Kidney (tissue), 14 donors: ENCODE data around the gene ABHD18. TPM values are rescaled to one million over a fixed set of nuclear protein-coding genes. Genes with fewer than 3 reads are reported as not detected.
"Not testable (repeated sequence)": the region's sequence is repeated elsewhere in the genome, so short reads cannot be mapped to it uniquely, and the experiment has no call there.

ENCODE experiments used
- DNase-seq, 5 donors: peaks; one replicate each; pipeline ENCODE4 v3.0.0-alpha.2; 2013 to 2020
- FAIRE-seq: peaks from 2 replicates; lab custom pipeline; 2012; peaks lifted over from hg19 to GRCh38; lab: Jason Lieb, UNC
- H3K27ac ChIP-seq, 2 donors: one replicate each; pipeline ENCODE4 v1.7.0; 2013; ENCODE audit warnings: low read depth in 2 of 2, low read length in 2 of 2, inconsistent platforms in 1 of 2
- H3K27me3 ChIP-seq: one replicate; pipeline ENCODE4 v1.7.1; 2013; ENCODE audit warnings: low read length, inconsistent platforms; ENCODE audit not compliant: control insufficient read depth, insufficient read depth
- H3K36me3 ChIP-seq, 3 donors: one replicate each; pipeline versions ENCODE4 v1.7.0 to v1.7.1; 2013; ENCODE audit warnings: low read length in 3 of 3, control low read depth in 1 of 3, inconsistent platforms in 1 of 3; ENCODE audit not compliant: insufficient read depth in 3 of 3, control insufficient read depth in 2 of 3
- H3K4me1 ChIP-seq, 3 donors: one replicate each; pipeline versions ENCODE4 v1.7.0 to v1.7.1; 2013; ENCODE audit warnings: low read length in 3 of 3, inconsistent platforms in 1 of 3, low read depth in 1 of 3; ENCODE audit not compliant: control insufficient read depth in 2 of 3, insufficient read depth in 2 of 3
- H3K4me3 ChIP-seq, 3 donors: one replicate each; pipeline versions ENCODE4 v1.7.0 to v1.8.1; 2013; ENCODE audit warnings: low read length in 3 of 3, control low read depth in 1 of 3, inconsistent platforms in 1 of 3
- H3K9ac ChIP-seq, 3 donors: one replicate each; pipeline versions ENCODE4 v1.7.0 to v1.7.1; 2013; ENCODE audit warnings: low read length in 3 of 3, control low read depth in 1 of 3, inconsistent platforms in 1 of 3
- H3K9me3 ChIP-seq, 3 donors: one replicate each; pipeline versions ENCODE4 v1.7.0 to v1.7.1; 2013; ENCODE audit warnings: low read length in 3 of 3, control low read depth in 1 of 3, inconsistent platforms in 1 of 3; ENCODE audit not compliant: control insufficient read depth in 2 of 3, insufficient read depth in 1 of 3
- CTCF ChIP-seq: IDR thresholded peaks from 3 replicates; pipeline ENCODE4 v1.5.1; 2012; ENCODE audit warnings: mild to moderate bottlenecking, moderate library complexity, borderline replicate concordance; ENCODE audit not compliant: insufficient read depth; ENCODE audit errors: extremely low read depth
- intact Hi-C: fragments of 100-400 bp; cut with DNase I; formaldehyde crosslinking; loops from one replicate; pipeline ENCODE4 v1.11.1; 2022
- polyA plus RNA-seq: library from polyadenylated mRNA; stranded (reverse); fragments of 350-450 nt; fragmentation: Illumina TruSeq; extraction: RNeasy Lipid Tissue Mini Kit (QIAGEN cat#74804); gene quantifications from one replicate; pipeline ENCODE4 v1.2.3, GENCODE V29; 2014; ENCODE audit warnings: low read depth, low replicate concordance; ENCODE audit not compliant: insufficient read depth
- total RNA-seq: library from RNA; stranded (reverse); fragmentation: NEBNext Ultra II Directional; extraction: Animal tissue kit (Norgen Biotek cat#: 25700); gene quantifications from one replicate; pipeline ENCODE4 v1.2.1, GENCODE V29; 2021
- donor health status: control.
- donor health status: control.
- donor health status: control.
- donor health status: control.
- donor health status: control.
- donor health status: DM: yes; HTN: yes; CAD: no.
- donor health status: Normal renal cell carcinoma (clear cell type).

The ABHD18 gene
- total and polyA plus RNA-seq, 2 donors from 2014 or later, result 5.6 to 12.3 TPM

GRCh38 chr4:127985989-127986388 is 20.8 kb downstream of the ABHD18 start:
- intact Hi-C loops, result no loop called here
- Histone ChIP-seq H3K27me3 (no peaks in the 10 kb centered on the region), H3K27ac (no peak overlapping the region), H3K4me3 (no peak overlapping the region), H3K36me3 (peaks cover 0 to 5% (median 0%) of the 10 kb centered on the region in 3 donors), H3K9me3 (no peaks in the 10 kb centered on the region), H3K4me1 (no peaks in the 10 kb centered on the region), H3K9ac (no peak overlapping the region)
- DNase-seq (no peak), FAIRE-seq (no peak)
- no peak for TF ChIP-seq CTCF

GRCh38 chr4:127988638-127989037 is 23.4 kb downstream of the ABHD18 start:
- Histone ChIP-seq H3K27me3 (no peaks in the 10 kb centered on the region), H3K4me3 (no peak overlapping the region), H3K36me3 (peaks cover 0 to 5% (median 0%) of the 10 kb centered on the region in 3 donors), H3K4me1 (no peaks in the 10 kb centered on the region), H3K27ac (no peak overlapping the region), H3K9ac (no peak overlapping the region), H3K9me3 (no peaks in the 10 kb centered on the region)
- no peak for TF ChIP-seq CTCF
- intact Hi-C loops, result no loop called here
- DNase-seq (no peak), FAIRE-seq (no peak)

- no peak overlapping the region for H3K4me3 ChIP-seq
- H3K9ac ChIP-seq, result no peak overlapping the region
- peaks cover 0 to 5% (median 0%) of the 10 kb centered on the region in 3 donors for H3K36me3 ChIP-seq
- no peaks in the 10 kb centered on the region for H3K27me3 ChIP-seq
- intact Hi-C loops, result no loop called here
- DNase-seq (no peak), FAIRE-seq (no peak)
- TF ChIP-seq CTCF, result no peak
- H3K9me3 ChIP-seq, result peaks cover 0 to 7% (median 0%) of the 10 kb centered on the region in 3 donors
- H3K4me1 ChIP-seq, result no peaks in the 10 kb centered on the region
- no peak overlapping the region for H3K27ac ChIP-seq
Observed at GRCh38 chr4:127993151-127993550, 27.9 kb downstream of the ABHD18 start.

- H3K4me1 ChIP-seq, result no peaks in the 10 kb centered on the region
- no peak for TF ChIP-seq CTCF
- H3K4me3 ChIP-seq, result no peak overlapping the region
- no peak for DNase-seq
- FAIRE-seq, result no peak
- H3K9ac ChIP-seq, result no peak overlapping the region
- H3K27ac ChIP-seq, result no peak overlapping the region
- intact Hi-C loops, result no loop called here
- H3K9me3 ChIP-seq, result peaks cover 0 to 11% (median 0%) of the 10 kb centered on the region in 3 donors
- no peaks in the 10 kb centered on the region for H3K27me3 ChIP-seq
- H3K36me3 ChIP-seq, result no peaks in the 10 kb centered on the region
Observed at GRCh38 chr4:127995776-127996175, 30.6 kb downstream of the ABHD18 start.

- H3K36me3 ChIP-seq, H3K4me3 ChIP-seq, DNase-seq, H3K4me1 ChIP-seq, H3K27ac ChIP-seq, H3K9ac ChIP-seq, intact Hi-C loops, H3K27me3 ChIP-seq, FAIRE-seq: not testable (repeated sequence)
- H3K9me3 ChIP-seq, result peaks cover 0 to 11% (median 0%) of the 10 kb centered on the region in 3 donors
Observed at GRCh38 chr4:127996521-127996920, 31.3 kb downstream of the ABHD18 start.
